ENCODE measurements around the gene PRKCE.
"Not testable (repeated sequence)": the region's sequence is repeated elsewhere in the genome, so short reads cannot be mapped to it uniquely, and the experiment has no call there.

PRKCE gene

DNA sequence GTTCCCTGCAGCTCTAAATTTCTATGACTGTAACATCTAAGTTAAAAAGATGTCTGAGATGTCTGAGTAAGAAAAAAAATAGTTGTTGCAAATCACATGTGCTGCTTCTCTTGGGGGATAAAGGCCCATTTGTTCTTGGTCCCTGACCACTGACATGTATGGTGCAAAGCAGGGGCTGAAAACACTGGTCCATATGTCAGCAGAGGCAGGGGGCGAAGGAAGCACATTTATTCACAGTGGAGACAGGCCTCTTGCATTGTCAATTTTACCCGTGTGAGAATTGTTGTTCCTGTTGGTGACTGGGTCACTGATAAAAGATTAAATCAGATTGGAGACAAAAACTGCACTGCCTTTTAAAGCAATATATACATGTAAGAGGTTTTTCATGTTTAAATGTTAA lies 38.8 kb downstream of the PRKCE start:
- no peak overlapping the region; the same call in 1 of the 2 replicates for H3K4me3 ChIP-seq (ENCODE audit: low read length)
- TF ChIP-seq ZNF274 (IDR thresholded peaks at IDR 0.05; ENCODE audit: low read depth, low read length), result no peak

DNA sequence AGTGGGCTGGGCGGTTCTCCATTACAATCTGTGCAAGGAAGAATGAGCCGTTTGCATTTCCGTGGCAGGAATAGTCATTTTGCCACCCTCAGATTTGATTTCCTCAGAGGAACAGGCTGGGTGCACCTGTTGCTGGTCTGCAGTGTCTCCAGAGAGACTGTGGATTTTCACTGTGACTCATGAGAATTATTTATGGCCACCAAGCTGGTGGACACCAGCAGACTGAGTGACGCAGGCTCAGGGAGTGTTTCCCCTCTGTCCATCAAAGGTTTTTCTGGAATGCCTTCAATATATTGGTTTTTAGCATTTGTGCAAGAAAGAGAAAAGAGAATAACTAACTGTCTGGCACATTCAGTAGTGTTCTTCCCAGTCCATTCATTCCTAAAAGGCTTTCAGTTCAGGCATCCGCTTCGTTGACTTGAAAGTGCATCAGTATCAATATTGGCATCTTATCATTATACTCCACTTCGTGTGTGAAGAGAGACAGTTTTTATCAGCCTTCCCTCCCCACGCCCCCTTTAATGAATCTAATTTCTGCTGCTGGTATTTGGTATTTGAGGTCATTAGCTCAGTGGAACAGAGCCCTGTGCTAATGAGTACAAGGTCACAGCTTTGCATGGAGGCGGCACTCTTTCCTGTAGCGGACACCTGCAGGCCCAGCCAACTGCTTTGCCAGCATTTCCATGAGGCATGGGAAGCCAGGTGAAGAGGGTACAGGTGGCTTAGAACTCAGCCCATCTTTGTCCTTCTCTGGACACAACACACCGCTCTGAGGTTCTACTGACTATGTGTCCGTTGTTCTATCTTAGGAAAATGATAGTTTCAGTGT lies 39.9 kb downstream of the PRKCE start:
- H3K4me3 ChIP-seq (ENCODE audit: low read length), result peak overlapping the region; percentile 44; the same call in 1 of the 2 replicates
- no peak for TF ChIP-seq ZNF274 (IDR thresholded peaks at IDR 0.05; ENCODE audit: low read depth, low read length)

DNA sequence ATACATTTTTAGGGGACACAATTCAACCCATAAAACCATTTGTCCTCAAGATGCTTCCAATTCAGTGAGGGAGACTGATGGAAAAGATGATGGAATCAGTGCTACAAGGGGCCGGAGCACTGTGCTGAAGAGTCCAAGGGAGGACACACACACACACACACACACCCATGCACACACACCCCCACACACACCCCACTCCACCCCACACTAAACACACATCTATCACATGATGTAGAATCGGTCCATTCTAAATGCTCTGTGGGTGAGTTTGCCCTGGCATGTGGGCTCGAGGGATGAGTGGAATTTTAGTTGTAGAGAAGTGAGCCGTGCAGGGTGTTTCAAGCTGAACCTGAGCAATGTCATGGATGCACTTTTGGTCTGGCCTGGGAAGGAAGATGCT lies 41.1 kb downstream of the PRKCE start:
- H3K4me3 ChIP-seq (ENCODE audit: low read length), result no peak overlapping the region
- no peak for TF ChIP-seq ZNF274 (IDR thresholded peaks at IDR 0.05; ENCODE audit: low read depth, low read length)

DNA sequence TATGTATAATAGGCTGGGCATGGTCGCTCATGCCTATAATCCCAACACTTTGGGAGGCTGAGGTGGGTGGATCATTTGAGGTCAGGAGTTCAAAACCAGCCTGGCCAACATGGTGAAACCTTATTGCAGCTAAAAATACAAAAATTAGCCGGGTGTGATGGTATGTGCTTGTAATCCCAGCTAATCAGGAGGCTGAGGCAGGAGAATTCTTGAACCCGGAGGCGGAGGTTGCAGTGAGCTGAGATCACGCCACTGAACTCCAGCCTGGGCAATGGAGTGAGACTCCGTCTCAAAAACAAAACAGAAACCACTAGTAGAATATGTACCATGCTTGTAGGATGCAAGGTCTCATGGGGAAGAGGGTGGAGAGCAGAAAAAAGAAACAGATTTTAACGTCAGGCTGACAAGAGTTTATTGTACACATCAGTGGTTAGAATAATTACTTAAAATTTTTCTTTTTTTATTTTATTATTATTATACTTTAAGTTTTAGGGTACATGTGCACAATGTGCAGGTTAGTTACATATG lies 44.1 kb downstream of the PRKCE start:
- H3K4me3 ChIP-seq (ENCODE audit: low read length), result not testable (repeated sequence)

DNA sequence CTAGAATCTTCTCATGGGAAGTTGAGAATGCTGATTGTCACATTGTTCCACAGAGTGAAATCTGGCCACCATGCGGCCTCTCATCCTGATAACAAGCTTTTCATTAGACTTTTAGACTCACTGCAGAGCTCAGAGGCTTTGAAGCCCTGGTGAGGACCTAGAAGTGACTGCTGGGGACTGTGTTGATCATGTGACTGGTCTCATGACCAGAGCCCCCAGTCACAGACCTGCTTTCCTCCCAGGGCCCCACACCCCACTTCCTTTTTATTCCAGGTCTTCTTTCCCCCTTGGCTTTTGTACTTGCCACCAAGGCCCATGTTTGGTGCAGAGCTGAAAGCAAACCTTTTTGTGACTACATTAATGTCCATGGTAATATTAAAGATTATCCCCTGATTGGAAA lies 45.2 kb downstream of the PRKCE start:
- no peak overlapping the region for H3K4me3 ChIP-seq (ENCODE audit: low read length)
- no peak for TF ChIP-seq ZNF274 (IDR thresholded peaks at IDR 0.05; ENCODE audit: low read depth, low read length)

DNA sequence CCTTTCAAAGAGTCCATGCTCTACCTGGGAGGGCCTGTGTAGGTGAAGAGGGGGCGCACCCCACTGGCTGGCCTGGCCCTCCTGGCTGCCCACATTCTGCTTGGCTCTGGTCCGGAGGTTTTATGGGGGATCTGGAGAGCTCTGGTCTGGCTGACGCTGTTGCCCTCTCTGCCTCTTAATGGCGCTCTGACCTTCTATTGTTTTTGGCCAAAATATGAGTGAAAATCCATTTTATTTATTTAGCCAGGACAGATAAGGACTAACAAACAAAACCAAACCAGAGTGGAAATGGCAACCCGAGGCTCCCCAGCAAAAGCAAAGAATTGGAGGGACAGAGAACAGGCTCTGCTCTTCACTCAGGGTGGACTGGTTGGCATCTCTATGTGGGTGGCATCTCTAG lies 45.7 kb downstream of the PRKCE start:
- TF ChIP-seq ZNF274 (IDR thresholded peaks at IDR 0.05; ENCODE audit: low read depth, low read length), result no peak
- H3K4me3 ChIP-seq (ENCODE audit: low read length), result no peak overlapping the region

DNA sequence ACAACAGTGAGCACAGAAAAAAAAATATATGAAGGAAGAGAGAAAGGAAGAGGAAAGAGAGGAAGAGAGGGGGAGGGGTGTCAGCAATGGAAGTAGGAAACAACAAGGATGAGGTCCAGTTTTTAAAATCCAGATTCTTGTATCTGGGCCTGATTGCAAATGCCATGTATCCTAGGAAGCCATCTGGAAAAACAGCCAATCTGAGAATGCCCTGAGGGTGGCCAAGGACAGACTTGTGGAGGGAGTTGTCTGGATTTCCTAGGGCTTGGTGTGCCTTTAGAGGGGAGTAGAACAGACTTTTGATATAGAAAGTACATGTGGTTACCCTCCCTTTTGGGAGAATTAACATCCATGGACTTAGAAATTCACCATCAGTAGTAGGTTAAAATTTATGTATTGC lies 47.1 kb downstream of the PRKCE start:
- H3K4me3 ChIP-seq (ENCODE audit: low read length), result no peak overlapping the region
- no peak for TF ChIP-seq ZNF274 (IDR thresholded peaks at IDR 0.05; ENCODE audit: low read depth, low read length)

DNA sequence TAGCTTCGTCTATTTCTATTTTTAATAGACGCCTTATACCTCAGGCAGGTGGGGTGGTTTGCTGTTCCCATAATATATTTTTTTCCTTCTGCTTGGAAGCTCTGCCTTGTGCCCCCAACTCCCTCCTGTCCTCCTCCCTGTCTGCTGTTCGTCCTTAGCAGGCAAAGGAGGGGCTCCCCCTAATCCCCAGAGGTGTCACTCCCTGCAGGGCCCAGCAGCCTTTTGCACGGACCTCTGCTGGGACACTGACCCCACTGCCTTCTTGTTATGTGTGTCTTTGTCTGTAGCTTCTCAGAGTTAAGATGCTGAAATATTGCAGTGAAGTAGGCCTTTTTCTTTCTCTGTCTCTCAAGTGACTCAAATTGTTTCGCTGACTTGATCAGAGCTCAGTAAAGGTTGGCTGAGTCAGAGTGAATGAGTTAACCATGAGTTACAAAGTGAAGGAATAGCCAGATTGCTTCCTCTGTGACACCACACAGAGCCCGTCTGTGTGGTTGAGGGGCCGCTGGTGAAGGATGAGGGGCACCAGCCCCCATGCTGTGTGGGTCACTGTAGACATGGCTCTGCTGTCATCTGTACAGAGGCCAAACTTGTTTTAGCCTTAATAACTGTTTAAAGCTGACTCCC lies 47.7 kb downstream of the PRKCE start:
- no peak for TF ChIP-seq ZNF274 (IDR thresholded peaks at IDR 0.05; ENCODE audit: low read depth, low read length)
- no peak overlapping the region; the same call in 1 of the 2 replicates for H3K4me3 ChIP-seq (ENCODE audit: low read length)

DNA sequence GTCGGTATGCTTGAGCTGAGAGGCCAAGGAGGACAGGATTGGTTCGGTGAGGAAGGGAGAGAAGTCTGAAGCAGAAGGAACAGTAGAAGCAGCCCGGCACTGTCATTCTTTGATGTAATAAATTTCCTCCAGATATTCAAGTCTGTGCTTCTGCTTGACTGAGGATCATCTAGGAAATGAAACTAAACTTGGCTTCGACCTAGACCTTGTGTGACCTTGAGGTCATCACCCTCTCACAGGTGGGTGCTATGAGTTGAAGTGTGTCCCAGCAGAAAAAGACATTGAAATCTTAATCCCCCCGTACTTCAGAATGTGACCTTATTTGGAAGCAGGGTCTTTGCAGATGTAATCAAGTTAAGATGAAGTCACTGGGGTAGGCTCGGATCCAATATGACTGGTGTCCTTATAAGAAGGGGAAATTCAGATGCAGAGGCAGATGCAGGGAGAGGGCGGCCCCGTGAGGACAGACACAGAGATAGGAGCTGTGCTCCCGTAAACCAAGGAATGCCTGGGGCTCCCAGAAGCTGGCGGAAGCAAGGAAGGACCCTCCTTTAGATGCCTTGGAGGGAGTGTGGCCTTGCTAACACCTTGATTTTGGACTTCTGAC lies 49.0 kb downstream of the PRKCE start:
- no peak overlapping the region for H3K4me3 ChIP-seq (ENCODE audit: low read length)
- no peak for TF ChIP-seq ZNF274 (IDR thresholded peaks at IDR 0.05; ENCODE audit: low read depth, low read length)

DNA sequence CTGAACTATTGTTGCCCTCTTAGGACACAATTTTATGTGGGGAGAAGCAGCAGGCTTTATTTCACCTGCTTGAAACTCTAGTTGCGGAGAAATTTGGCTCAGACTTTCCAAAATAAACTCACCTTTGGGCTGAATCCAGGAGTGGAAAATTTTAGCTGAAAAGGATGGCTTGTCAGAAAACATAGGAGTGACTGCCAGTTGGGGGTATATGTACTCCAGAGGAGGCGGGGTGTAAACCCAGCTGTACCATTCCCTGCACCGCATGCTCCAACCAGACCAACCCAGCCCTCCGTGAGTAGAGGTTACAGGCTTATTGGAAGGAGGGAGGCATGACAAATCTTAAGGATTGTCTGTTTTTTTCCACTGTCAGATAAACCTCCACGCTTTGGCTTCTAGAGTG lies 53.8 kb downstream of the PRKCE start:
- no peak overlapping the region for H3K4me3 ChIP-seq (ENCODE audit: low read length)
- TF ChIP-seq ZNF274 (IDR thresholded peaks at IDR 0.05; ENCODE audit: low read depth, low read length), result no peak

DNA sequence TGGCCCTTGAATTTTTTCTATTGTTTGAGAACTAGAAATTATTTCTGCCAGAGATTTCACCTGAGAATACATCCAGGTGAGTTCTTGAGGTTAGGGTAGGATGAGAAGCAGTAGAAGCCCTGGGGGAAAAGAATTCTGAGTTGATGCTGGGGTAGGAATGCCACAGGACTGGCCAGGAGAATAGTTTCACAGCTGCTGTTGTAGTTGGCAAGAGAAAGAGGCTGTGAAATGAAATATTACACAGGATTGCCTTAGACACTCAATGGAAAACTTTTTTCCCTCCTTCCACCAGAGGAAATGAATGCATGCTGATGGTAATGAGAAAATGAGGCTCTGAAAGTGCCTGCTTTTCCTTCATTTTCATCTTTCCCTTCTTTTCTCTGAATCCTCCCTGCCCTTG lies 54.6 kb downstream of the PRKCE start:
- TF ChIP-seq ZNF274 (IDR thresholded peaks at IDR 0.05; ENCODE audit: low read depth, low read length), result no peak
- no peak overlapping the region for H3K4me3 ChIP-seq (ENCODE audit: low read length)

DNA sequence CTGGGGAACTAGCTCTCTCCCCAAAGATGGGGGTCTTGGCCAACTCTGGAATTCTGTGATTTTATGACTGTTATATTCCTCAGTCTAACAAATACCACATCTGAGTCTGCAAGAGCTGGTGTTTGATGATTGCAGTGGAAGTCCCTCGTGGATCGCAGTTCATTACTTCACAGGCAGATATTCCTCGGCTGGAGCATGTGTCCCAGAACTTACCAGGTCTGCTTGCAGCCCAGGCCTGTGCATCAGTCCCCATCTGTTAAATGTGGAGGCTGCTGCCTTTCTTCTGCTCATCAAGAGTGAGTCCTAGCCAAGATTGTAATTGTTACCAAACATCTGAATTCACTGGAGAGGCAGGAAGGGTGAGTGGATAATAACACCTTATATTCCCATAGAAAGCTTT lies 55.5 kb downstream of the PRKCE start:
- H3K4me3 ChIP-seq (ENCODE audit: low read length), result no peak overlapping the region
- TF ChIP-seq ZNF274 (IDR thresholded peaks at IDR 0.05; ENCODE audit: low read depth, low read length), result no peak

DNA sequence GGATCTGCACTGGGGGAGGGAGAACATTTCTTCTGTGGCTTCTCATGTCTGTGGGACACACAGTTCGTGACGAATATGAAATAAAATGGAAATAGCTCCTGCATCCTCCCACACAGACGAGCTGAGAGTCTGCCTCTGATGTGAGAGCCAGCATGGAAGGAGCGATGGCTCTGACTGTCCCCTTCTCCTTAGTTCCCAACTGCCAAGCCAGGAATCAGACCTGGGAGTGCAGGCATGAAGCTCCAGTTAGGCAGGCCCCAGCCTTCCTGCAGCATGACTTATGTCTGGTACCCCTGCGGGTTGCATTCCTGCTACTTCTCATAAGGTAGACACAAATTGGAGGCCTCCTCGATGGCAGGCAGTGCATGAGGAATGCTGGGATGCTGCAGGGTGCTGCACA lies 56.2 kb downstream of the PRKCE start:
- TF ChIP-seq ZNF274 (IDR thresholded peaks at IDR 0.05; ENCODE audit: low read depth, low read length), result no peak

DNA sequence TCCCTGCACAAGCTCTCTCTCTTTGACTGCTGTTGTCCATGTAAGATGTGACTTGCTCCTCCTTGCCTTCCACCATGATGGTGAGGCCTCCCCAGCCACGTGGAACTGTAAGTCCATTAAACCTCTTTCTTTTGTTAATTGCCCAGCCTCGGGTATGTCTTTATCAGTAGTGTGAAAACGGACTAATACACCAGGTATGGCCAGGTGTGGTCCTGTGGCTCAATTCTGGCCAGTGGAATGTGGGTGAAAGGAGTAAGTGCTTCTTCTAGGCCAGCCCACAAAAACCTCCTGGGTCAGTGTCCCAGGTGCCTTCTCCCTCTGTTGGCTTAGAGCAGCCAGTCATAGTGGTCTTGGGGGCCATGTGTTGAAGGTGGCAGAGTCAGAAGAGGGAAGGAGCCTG lies 57.0 kb downstream of the PRKCE start:
- H3K4me3 ChIP-seq (ENCODE audit: low read length), result no peak overlapping the region
- TF ChIP-seq ZNF274 (IDR thresholded peaks at IDR 0.05; ENCODE audit: low read depth, low read length), result no peak

More for the DNA sequence above, 56.2 kb downstream of the PRKCE start:
- H3K4me3 ChIP-seq (ENCODE audit: low read length), result no peak overlapping the region

DNA sequence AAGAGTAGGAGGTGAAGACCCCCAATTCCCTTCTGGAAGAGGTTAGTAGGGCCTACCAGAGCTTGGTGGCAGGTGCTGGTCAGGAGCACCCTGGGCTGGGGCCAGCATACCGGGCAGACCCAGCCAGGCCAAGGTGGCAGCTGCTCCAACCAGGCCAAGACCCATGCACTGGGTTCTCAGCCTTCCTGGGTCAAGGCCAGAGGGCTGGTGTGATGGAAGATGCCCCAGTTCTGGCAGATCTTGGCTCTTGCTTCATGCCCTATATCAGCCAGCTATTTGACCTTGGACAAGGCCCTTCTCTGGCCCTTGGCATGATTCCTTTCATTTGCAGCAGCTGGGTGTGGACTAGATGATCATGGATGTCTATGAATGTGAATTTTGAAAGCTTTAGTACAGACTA lies 57.7 kb downstream of the PRKCE start:
- H3K4me3 ChIP-seq (ENCODE audit: low read length), result no peak overlapping the region
- TF ChIP-seq ZNF274 (IDR thresholded peaks at IDR 0.05; ENCODE audit: low read depth, low read length), result no peak

Data from GM08714 (cell line).